NCI-H128 (cell line): ENCODE data around the gene RASSF8.

ENCODE experiments used
- DNase-seq: peaks from one replicate; lab custom pipeline; 2025; ENCODE audit not compliant: unreplicated experiment; lab: John Stamatoyannopoulos, UW

RASSF8 gene

DNA sequence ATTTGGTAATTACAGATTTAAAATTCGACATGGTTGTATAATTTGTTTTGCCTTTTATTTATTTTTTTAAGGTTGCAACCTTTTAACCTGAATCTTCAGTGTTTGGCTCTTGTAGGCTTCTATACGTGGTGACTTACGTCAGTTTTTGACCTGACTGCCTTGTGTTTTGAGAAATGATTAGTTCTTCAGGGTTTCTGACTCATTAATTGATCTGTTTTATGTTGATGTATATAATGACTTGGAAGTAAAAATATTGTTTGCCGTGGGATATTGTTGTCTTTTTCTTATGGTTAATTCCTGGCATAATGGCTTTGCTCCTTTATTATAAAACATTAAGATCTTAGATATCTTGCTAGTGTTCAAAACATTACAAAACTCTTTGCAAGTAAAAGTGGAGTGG lies 2.5 kb downstream of the RASSF8 start:
- no peak for DNase-seq

DNA sequence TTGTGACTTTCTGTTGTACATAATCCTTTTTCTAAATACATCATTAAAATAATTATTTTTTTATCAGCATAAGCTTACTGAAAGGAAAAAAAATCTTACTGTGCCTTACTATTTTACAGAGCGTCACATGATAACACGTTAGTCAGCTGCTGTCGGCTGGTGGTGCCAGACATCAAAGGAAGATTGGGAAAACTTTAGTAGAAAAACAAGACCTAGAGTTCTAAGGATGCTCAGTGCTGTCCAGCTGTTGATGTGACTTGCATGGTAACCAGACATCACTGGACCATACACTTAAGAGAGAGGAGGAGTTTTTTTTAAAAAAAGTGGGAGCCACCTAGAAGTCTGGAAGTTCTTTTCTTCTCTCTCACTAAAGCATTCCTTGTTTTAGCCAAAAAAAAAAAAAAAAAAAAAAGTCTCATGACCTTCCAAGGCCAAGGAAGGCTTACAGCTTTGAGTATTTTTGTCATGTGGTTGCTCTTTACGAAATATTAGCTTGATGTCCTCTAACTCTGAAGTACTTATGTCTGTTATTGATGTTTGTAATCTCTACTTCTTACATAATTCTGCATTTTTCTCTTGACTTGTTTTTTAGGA lies 4.5 kb downstream of the RASSF8 start:
- no peak for DNase-seq

DNA sequence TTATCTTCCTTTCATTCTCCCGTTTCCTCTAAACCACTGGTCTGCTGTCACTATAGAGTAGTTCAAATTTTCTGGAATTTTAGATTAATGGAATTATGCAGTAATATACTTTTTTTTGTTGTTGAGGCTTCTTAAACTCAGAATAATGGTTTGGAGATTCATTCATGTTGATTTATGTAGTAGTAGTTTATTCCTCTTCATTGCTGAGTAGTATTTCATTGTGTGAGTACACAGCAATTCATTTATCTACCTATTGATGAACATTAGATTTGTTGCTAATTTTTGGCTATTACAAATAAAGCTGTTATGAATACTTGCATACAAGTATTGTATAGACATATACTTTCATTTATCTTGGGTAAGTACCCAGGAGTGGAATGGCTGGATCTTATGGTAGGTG lies 7.2 kb downstream of the RASSF8 start:
- DNase-seq = no peak

GRCh38 chr12:25970082-25970481 lies 11.6 kb downstream of the RASSF8 start:
- DNase-seq = no peak

DNA sequence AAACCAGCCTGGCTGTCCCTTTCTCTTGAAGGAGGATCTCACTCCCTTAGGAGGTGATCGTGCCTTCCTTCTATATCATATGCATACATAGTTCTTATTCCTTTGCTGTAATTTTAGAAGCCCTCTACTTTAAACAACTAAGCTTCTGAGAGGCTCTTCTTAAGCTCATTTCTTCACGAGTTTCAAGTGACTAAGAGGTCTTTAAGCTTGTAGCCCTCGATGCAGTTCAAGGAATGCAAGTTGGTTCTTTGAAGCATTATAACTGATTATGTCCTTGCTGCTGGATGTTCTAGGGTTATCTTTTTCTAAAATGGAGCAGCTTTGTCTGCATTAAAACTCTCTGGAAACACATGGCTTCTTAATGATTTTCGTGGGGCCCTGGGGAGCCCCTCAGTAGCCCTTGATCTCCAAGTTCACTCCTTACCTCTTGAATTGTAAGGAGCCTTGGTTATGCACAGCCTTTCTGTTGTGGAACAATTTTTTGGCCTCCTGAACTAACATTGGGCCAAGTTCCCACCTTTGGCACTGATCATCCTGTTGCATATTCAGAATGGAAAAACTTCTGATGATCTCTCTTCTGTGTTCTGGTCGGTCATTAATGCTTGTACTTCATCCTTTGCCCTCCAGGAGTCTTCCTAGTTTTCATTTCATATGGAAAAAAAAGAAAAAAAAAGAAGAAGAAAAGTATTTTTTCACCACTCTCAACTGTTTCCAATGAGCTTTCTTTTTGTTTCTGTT lies 12.6 kb downstream of the RASSF8 start:
- no peak for DNase-seq

GRCh38 chr12:25971654-25972041 lies 13.2 kb downstream of the RASSF8 start:
- no peak for DNase-seq

DNA sequence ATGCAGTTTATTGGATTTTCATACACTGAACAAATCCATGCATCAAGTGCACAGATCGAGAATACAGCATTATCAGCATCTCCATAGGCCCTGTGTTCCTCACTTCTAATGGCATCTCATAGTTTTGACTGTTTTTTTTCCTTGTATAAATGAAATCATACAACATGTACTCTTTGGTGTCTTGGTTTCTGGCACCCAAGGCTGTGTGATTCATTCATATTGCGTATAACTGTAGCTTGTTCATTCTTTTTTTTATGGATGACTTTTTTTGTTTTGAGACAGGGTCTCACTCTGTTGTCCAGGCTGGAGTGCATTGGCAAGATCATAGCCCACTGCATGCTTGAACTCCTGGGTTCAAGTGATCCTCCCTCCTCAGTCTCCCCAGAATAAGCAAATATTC lies 14.3 kb downstream of the RASSF8 start:
- no peak for DNase-seq

- DNase-seq = no peak
Observed at GRCh38 chr12:25975179-25975578, 16.7 kb downstream of the RASSF8 start.

DNA sequence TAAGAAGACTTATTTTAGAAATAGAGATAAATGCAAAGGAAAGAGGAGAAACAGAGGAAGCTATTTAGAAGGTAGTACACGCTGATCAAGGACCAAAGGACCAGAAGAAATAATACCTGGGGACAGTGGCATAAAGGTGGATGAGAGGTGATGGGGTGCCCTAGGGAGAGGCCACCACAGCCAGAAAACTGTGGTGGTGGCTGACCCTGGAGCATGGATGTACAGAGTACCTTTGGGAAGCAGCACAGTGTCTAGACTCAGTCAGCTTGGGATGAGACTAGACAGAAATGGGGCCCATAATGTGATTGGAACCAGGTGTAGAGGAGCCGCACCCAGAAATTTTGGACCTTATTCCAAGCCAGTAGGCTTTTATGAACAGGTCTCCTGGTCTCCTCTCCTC lies 17.2 kb downstream of the RASSF8 start:
- no peak for DNase-seq

DNA sequence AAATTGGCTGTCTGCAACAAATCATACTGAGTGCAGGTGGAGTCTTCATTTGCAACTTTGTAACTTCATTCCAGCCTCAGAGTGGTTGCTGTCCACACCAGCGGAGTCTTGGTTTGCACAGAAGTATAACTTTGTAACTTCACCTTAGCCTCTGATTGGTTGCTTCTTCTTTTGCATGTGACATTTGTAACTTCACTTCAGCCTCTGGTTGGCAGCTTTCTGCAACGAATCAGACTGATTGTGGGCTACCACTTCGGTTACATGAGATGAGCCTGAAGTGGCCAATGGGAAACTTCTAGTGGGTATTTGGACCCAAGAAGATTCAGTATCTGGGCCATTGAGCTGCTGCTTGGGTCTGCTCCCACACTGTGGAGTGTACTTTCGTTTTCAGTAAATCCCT lies 17.8 kb downstream of the RASSF8 start:
- no peak for DNase-seq

- DNase-seq = no peak
Observed at GRCh38 chr12:25977047-25977446, 18.6 kb downstream of the RASSF8 start.

DNA sequence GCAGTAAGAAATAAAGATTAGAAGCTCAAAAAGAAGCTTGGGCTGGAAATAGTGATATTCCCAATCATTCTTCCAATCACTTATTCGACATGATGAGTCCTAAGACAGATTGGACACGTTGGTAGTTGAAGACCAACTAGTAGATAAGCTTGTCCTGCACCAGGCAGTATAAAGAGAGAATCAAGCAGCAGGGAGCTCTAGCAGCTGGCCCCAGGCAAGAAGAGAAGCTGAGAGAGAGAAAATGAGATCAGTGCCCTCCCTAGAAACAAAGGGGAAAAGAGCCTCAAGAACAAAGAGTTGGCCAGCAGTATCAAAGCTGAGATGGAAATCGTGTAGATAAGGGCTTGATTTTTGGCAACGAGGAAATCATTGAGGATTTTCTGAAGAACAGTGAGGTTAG lies 20.6 kb downstream of the RASSF8 start:
- no peak for DNase-seq

GRCh38 chr12:25979563-25979962 lies 21.1 kb downstream of the RASSF8 start:
- no peak for DNase-seq

DNA sequence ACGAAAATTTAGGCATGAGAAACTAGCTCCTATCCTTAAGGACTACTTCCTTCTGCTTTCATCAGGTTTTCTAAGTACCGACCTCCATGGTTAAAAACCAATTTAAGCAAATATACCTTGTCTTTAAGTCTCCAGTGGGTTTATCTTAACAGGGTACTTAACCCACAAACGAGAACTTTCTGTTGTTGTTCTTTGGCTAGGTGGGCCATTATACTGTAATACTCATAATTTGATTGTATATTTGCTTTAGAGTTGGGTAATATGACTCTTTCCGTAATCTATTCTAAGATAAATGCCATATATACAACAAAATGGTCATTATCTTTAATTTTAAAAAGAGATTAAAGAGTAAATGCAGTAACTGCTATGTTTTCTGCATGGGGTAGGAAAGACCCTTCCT lies 21.6 kb downstream of the RASSF8 start:
- no peak for DNase-seq

DNA sequence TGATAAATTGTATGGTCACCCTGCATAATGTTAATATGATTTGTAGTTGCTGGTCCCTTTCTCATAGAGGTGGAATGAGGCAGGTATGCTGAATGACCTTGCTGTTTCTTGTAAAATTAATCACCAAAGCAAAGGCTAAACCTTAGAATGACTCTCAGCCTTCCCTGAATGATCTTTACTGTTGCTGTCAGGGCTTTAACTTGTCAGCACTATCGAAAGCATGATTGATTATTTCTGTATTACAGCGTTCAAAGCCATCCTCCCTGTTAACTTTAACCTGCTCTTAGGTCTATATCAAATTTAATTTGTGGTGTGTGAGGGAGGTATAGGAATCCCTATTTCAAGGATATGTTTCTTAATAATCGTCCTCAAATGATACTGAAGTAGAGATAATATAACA lies 23.1 kb downstream of the RASSF8 start:
- DNase-seq = no peak

DNA sequence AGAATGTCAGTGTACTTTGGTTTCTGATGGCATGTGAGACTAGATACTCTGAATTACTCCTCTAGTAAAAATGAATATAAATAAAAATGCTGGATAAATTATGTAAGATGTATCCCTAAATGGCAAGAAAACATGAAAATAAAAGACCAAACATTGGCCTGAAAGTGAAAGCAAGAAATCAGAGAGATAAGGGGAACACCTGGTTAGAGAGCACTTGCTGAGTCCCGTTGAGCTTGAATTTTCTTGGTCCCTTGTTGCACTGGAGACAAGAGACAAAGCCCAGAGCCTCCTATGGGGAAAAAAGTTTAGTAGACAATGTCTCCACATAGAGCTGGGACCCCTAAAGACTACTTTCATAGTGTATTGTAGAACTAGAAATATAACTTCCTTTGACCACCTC lies 23.9 kb downstream of the RASSF8 start:
- DNase-seq = no peak

GRCh38 chr12:25983625-25984024 lies 25.1 kb downstream of the RASSF8 start:
- DNase-seq = no peak

- DNase-seq = no peak
Observed at GRCh38 chr12:25984759-25985158, 26.3 kb downstream of the RASSF8 start.

DNA sequence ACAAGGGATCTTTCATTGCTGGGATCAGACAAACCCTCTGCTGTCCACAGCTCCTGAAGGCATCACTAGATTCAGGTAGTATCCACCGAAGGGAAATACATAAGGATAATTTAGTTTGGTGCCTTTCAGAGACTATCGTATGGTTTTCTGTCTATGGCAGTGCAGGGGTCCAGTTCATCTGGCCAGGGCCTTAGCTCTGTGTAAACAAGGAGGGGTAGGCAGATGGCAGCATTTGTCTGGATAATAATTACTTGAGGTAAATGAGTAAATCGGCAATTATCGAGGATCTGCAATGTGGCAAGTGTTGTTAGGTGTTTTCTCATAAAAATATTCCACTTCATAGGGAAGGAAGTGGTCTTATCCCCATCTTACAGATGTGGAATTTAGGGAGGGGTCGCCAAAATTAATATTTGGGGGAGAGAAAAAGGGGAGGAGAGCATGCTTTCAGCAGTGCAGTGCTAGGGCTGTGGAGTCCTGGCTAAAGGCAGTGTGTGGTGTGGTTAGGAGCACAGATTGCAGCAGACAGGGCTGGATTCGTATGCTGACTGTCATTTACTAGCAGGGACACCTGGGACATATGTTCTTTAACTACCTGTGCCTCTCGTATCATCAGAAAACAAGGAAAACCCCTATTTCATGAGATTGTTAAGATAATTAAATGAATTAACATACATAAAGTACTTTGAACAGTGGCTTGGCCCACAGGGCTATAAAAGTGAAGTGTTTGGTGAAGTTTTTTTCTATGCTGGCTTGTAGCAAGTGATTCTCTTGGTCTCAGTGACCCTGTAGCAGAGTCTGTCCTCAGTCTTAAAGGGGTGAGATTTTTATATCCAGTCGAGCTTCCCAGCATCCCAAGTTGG lies 27.1 kb downstream of the RASSF8 start:
- DNase-seq = no peak

DNA sequence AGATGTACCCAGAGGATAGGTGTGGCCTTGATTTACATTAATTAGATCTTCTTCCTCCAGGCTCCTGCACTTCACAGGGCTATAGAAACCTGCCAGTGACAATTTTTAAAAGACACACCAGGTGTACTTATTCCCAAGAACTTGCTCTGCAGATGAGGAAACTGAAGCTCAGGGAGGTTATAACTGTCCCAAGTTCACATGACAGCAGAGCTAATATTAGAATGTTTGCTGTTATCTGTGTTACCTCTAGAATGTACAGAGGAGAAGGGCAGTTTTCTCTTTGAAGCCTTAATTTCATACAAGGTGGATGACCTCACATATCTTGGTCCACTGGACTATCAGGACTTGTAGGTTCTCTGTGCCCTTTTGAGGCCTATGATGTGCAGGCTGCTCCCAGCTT lies 27.7 kb downstream of the RASSF8 start:
- no peak for DNase-seq

DNA sequence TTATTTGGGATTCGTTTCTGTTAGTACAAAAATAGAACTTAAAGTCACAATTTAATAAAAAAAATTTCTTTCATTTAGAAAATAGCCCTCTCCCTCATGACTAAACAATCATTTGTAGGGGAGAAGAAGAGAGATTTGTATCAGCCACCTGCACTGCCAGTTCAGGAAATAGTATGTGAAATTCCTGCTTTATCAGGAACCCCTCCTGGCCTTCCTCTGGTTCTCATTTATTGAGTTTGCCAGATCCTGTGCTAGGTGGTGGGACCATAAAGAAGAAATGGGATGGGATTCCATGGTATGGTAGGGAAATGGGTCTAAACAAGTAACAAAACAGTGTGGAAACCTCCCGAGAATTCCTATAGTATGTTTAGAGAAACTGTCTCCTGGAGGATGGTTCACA lies 30.0 kb downstream of the RASSF8 start:
- no peak for DNase-seq

DNA sequence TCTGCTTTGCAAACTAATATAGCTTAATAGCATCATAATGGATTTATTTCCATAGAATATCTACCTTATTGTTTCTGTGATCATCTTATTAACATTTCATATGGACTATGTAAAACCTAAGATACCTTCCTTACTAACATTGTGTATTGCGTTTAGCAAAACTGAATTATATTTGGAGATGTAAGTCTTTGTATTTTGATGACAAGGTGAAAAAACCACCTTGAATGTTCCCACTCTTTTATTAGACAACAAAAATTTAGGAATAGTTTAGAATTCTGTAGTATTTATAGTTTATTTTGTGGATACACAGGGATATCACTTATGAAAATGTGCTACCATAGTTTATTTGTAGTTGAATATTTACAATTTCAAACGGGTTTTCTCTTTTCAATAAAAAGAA lies 32.0 kb downstream of the RASSF8 start:
- no peak for DNase-seq
